ENCODE results near the gene CORO2A.

The CORO2A gene

DNA sequence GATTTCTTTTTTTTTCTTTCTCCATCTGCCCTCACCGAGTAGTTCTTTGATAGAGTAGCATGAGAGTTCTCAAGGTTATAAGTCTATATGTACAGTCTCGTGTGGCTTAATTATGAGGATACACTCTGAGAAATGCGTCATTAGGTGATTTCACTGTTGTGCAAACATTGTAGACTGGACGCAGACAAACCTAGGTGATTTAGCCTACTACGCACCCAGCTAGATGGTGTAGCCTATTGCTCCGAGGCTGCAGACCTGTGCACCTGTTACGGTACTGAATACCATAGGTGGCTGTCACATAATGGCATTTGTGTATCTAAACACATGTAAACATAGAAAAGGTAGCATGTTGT is 26.9 kb upstream of the CORO2A start:
- no peak for DNase-seq (ENCODE audit: low read depth)

DNA sequence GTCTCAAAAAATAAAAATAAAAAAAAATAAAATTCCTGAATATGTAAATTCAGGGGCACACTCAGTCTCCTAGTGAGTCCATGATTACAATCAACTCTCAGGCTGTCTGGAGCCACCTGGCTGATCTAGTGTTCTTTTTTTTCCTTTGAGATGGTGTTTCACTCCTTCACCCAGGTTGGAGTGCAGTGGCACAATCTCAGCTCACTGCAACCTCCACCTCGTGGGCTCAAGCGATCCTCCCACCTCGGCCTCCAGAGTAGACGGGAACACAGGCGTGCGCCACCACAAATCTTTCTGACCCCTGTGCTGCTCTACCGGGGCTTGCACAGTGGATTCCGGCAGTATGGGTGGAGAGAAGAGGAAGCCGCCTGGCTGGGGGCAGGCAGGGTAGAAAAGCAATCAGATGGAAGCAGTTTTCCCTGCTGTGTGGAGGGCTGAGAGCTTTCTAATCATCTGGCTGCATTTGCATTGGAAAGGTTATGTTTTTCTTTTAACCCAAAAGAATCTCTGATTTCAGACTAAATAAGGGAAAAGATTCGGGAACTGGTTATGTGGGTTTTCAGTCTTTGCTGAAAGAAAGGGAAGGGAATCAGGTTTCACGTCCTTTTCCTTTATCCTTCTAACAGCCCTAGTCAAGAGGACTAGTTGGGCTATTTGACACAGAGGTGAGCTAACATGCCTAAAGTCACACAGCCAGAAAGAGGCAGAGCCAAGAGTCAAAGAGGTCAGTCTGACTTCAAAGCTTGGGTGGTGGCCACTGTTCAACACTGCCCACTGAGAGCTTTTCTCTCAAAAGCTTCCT is 26.3 kb upstream of the CORO2A start:
- no peak for DNase-seq (ENCODE audit: low read depth)

DNA sequence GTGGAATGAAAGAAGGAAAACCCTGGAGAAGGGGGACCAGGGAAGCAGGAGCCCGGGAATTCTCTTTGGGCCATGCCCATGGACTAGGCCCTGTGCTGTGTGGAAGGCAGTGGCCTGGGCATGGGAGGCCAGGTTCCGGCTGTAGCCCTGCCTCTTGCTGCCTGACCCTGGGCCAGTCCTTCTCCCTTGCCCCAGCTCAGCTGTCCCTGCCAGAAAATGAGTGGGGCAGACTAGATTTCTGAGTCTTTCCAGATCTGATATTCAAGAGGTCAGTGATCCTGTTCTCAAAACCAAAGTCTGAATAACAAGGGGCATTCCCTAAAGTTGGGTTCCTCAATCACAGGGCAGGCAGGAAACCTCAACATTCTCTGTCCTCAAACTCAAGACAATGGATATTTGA is 24.8 kb upstream of the CORO2A start:
- DNase-seq (ENCODE audit: low read depth) = no peak

DNA sequence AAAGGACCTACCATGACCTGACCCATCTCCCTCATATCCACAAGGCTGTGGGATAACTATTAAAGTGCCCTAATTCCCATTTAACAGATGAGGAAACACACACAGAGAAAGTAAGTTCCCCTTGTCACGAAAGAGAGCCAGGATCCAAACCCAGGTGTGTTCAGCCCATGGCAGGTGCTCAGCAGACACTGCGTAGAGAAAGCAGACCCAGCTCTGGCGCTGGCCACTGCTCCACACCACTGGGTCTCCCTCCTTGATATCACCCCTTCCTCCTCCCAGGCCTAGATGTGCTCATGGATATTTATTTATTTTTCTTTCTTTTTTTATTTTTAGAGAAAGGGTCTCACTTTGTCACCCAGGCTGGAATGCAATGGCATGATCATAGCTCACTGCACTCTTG is 24.0 kb upstream of the CORO2A start:
- DNase-seq (ENCODE audit: low read depth) = no peak

DNA sequence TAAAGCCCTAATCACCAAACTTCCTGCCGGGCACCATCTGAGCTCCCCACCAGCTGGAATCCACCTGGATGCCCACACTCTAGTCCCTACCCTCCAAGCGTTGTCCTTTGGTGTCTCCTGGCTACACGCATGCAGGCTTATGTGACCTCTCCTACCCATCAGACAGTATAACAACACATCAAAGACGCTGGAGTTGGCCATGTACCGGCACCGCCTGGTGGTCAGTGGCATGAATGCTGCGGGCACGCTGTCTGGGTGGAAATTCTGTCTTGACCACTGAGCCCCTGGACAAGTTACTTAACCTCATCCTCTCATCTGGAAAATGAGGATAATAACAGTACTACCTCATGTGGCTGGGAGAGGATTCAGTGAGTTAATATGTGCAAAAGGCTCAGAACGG is 23.4 kb upstream of the CORO2A start:
- no peak for DNase-seq (ENCODE audit: low read depth)

DNA sequence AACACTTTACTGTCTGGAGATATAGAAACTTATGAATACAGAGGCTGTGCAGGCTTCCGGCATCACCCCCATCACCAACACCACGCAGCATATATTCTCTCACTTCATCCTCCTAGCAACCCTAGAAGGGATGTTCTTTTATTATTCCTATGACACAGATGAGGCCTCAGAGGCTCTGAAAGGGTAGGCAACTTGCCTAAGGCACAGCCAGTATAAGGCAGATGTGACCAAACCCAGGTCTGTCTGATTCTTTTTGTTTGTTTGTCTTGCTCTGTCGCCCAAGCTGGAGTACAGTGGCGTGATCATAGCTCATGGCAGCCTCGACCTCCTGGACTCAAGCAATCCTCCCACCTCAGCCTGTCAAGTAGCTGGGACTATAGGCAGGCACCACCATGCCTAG is 22.8 kb upstream of the CORO2A start:
- DNase-seq (ENCODE audit: low read depth) = no peak

DNA sequence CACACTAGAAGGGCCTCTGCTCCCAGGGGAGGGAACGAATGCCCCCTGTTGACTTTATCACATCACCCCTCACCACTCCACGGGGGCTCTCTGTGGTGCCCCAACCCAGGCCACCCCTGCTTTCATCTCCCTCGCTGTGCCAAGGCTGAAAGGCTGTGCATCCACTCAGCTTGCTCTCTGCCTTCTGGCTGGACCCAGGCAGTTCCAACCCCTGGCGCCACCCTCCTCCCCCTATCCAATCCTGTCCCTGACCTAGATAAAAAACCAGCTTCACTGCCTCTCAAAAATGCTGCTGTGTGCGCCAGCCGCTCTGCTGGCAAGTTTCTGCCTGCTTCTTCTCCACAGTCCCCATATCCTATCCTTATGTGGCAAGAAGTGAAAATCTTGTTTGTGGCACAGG is 22.4 kb upstream of the CORO2A start:
- DNase-seq (ENCODE audit: low read depth) = no peak

DNA sequence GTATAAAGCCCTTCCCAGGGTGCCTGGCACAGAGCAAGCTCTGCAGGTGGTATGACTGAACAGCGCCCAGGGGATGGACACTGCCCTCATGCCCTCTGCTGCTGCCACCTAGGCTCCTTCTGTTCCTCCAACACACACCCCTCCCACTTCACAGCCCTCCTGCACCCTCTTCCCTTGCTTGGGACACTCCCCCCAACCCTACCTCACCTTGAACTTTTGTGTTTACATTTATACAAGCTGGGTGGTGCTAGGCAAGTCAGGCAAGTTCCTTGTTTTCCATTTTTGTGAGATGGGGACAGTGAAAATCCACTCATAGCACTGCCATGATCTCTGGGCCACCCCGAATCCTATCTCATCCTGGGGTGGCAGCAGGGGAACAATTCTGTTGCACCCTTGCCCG is 18.8 kb upstream of the CORO2A start:
- DNase-seq (ENCODE audit: low read depth) = no peak

DNA sequence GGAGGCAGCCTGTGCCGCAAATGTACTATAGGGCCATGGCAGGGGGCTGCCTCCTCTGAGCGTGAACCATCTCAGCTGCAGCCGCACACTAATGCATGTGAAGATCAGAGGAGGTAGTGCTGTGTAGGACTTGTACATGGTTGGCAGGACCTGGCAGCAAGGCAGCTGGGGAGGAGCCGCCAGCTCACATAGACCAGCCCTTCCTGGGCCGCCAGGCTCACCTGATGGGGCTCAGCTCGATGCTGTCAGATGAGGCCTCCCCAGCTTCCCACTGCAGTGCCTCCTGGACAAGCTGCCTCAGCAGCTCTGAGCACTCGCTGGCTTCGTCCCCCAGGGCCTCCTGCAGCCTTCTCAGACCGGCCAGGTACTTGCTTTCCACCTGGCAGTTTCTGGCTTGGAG is 18.0 kb upstream of the CORO2A start:
- DNase-seq (ENCODE audit: low read depth) = no peak

DNA sequence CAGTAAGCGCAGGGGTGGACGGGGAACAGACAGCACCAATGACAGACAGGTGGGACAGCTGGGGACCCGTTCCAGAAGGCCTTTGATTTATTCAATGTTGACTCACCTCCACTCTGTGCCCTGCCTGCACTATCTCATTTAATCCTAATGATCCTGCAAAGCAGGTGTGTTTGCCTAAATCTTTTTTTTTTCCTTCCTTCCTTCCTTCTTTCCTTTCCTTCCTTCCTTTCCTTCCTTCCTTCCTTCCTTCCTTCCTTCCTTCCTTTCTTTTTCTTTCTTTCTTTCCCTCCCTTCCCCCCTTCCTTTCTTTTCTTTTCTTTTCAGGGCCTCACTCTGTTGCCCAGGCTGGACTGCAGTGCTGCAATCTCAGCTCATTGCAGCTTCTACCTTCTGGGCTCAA is 17.1 kb upstream of the CORO2A start:
- DNase-seq (ENCODE audit: low read depth) = no peak

DNA sequence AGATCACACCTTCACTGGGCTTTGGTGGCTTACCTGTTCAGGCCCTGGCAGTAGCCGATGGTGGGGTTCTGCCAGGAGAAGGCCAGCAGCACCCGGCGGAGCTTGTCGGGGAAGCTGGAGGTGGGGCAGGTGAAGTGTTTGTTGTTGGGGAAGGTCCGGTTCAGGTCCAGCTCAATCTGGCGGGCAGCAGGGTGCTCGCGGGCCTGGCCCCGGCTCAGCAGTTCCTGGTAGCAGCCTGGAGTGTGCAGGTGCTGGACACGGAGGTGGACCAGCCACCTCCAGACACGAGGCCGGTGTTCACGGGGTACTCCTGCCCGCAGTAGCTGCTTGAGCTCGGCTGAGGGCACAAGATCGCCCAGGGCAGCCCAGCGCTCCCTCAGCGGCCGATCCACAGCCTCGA is 16.2 kb upstream of the CORO2A start:
- DNase-seq (ENCODE audit: low read depth) = no peak

DNA sequence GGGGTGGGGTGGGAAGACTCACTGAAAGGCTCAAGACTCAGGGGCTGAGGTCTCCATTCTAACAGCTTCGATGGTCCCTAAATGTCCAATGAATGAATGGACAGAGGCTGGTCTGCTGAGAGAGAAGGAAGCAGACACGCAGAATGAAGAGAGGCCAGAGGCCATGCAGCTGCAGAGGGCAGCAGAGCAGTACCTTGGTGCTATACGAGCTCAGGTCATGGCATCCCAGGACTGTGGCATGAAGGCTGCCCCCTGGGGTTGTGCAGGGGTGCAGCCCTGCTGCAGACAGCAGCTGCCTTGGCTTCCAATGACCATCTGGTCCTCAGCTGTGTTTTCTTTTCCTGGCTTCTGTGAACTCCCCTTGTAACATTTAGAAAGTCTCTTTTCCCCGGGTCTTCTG is 15.2 kb upstream of the CORO2A start:
- DNase-seq (ENCODE audit: low read depth) = no peak

DNA sequence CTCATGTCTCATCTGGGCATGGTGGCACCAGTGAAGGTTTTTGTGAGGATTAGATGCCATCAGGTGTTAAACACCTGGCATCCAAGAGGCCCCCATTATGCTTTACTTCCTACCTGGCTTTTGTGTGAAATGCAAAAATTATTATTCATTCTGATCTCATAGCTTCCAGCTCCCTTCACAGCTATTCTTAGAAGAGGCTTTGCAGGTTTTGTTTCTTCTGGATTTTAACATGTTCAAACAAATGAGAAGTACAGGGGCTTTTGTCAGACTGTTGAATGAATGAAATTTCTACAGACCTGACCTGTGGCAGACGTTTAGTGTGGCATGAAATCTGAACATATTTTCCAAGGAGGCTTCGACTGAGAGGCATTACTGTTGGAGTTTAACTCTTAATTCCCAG is 14.3 kb upstream of the CORO2A start:
- DNase-seq (ENCODE audit: low read depth) = no peak

DNA sequence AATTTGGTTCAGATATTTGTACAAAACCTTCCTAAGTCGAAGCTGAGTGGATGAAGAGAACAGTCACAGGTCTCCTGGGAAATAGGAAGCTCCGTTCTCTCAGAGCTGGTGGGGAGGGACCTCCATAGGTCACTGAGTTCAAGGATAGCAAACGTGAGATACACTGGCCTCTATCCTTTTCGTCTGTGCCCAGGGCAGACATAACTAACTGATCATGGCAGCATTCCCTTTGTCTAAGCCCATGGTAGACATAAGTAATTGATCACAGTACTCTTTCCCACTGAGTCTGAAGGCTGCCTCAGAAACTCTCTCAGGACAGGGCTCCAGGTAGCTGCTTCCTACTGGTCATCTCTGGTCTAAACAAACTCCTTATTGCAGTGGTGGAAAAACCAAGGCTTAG is 12.3 kb upstream of the CORO2A start:
- DNase-seq (ENCODE audit: low read depth) = no peak

DNA sequence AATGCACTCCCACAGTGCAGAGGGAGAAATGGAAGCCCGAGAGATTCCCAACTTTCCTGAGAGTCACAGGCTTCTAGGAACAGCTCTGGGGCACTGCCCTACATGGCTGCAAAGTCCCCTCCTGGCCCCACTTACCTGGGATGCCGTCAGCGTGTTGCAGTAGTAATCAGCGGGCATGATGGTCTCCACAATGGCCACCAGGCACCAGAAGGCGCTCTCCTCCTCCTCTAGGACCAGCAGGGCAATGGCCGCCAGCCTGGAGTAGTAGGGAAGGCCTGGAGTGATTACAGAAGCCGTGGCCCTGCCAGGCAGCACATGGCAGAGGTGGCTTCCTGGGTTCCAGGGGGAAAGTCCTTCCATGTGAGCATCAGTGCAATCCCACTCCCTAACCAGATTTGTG is 10.7 kb upstream of the CORO2A start:
- no peak for DNase-seq (ENCODE audit: low read depth)

DNA sequence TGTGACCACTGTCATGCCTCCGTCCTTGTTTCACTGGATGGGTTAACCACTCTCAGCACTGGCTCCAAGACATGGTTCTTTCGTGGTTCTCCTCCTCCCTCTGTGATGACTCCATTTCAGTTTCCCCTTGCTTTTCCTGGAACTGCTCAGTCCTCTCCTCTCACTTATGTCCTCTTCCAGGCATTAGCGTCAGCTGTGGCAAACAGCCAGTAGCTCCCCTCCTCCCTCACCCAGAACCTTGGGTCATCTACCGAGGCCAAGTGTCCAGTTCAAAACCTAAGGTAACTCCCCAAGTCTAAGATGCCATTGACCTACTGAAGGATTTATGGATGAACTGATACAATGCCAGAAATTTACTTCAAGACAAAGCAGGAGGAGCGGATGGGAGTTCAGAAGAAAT is 9.8 kb upstream of the CORO2A start:
- no peak for DNase-seq (ENCODE audit: low read depth)

DNA sequence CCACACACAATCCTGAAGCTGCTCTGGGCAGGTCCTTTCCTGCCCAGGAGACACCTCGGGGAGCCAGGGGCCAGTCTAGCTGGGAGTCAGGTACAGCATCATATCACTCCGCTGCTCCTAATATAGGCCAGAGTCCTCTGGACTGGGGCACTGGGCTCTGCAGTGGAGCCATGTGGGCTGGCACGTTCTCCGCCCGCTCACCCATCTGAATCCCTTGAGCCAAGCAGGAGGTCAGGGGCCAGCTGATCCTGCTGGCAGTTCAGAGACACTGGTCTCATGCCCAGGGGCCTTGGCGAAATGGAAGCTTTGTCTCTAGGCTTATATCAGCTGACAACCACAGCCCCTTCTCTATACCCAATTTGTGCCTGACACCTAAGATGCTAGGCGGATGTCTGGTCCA is 9.3 kb upstream of the CORO2A start:
- DNase-seq (ENCODE audit: low read depth) = no peak

DNA sequence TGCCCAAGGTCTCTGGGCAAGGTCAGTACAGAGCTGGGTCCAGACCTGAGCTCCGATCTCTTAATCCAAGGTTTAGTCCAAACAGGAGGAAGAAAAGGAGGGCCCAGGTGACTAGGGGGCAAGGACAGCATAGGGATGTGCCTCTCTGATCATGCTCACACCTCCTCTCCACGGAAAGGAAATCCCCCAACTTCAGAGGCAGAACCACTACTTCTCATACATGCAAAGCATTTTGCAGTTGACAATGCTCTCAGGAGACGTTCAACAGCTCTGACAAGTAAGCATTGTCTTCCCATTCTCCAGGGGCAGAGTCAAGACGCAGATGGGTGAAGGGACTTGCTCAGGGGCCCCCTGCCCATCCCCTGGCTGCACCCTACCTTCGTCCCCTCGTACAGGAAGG is 8.7 kb upstream of the CORO2A start:
- no peak for DNase-seq (ENCODE audit: low read depth)

DNA sequence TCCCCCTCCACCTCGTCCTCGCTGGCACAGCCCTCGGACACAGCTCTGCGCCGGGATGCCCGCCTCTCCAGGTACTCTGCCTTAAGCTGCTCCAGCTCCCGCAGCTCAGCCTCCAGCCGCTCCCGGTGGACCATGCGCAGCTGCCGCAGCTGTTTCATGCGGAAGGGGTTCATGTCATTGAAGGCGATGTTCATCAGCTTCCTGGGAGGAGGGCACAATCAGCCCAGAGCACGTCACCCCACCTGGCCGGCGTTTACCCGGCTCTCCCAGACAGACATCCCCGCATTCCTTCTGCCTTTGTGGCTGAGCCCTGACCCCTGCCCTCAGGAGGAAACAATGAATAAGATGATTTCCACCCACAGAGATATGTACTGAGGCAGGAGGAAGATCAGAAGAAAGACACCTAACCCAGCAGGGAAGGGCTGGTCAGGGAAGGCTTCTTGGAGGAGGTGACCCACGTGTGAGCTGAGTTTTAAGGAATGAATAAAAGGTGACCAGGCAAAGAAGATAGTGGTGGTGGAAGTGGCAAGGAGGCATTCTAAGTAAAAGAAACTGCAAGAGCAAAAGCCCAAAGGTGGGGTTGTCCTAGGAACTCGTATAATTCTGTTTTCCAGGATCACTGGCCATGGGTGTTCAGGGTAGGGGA is 7.1 kb upstream of the CORO2A start:
- no peak for DNase-seq (ENCODE audit: low read depth)

DNA sequence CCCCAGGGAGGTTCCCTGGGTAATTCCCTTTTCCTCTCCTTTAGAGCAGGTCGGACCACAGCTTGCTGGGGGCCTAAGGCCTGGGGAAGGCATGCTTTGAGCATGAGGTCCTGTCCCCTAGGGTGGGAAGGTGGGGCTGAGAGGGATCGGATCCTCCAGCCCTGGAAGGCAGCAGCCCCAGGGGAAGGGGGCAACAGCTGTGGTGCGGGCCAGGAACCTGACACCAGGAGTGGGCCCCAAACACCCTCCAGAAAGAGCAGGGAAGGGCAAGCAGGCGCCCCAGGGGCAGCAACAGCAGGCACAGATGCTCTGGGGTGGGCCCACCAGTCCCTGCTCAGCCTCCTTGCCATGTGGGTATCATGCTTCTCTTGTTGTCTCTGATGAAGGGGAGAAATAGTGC is 3.2 kb upstream of the CORO2A start:
- no peak for DNase-seq (ENCODE audit: low read depth)

DNA sequence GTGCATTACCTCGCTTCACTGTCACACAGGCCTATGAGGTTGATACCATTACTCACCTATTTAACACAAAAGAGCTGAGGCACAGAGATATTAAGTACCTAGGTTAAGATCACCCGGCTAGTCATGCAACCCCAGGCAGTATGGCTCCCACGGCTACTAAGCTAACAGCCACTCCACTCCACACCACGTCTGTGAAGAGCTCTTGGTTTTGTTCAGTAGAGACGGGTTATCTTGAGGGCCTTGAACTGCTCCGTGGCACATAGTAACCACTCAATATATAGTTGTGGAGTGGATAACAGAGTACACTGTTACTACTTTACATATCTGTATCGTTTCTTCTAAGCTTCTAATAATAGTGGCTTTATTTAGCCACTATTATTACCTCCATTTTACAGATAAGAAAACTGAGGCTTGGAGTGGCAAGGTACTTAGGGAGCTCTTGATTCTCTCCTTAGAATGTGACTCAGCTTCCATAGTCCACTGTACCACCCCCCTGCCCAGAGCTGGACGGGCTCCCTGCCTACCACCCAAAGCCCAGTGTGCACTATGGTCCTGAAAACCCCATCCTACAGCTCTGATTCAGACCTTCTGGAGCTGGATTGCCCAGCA is 1.0 kb upstream of the CORO2A start:
- no peak for DNase-seq (ENCODE audit: low read depth)

DNA sequence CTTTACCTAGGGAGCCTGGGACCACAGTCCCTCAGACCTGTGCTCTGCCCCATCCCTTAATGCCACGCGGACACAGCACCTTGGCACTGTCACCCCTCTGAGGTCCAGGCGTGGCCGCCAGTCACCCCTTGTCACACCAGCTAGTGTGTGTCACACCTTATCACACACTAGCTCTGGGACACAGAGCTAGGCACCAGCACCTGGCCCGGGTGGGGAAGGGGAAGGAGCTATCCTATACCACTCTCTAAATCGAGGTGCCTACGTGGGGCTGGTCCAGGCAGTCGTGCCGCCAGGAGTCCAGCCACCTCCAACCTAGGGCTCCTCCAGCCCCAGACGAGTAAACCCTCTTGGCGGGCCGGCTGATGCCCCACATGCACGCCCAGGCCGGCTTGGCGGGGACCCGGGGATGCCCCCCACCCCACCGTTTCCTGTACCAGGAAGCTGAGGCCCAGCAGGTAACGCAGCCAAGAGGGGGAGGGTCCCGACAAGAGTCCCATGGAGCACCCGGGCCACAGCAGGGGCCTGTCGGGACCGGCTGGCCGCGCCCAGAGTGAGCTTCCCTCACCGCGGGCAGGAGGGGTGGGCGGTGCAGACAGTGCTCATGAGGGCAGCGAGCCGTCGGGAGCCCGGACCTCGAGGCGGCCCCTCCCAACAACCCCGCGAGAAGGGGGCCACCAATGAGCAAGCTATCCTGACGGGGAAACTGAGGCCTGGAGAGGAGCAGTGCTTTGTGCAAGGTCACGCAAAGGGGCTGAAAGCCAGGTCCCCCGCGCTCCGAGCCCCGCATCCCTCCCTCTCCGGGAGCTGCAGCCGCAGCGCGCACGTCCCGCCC is 550 bp downstream of the CORO2A start:
- no peak for DNase-seq (ENCODE audit: low read depth)

DNA sequence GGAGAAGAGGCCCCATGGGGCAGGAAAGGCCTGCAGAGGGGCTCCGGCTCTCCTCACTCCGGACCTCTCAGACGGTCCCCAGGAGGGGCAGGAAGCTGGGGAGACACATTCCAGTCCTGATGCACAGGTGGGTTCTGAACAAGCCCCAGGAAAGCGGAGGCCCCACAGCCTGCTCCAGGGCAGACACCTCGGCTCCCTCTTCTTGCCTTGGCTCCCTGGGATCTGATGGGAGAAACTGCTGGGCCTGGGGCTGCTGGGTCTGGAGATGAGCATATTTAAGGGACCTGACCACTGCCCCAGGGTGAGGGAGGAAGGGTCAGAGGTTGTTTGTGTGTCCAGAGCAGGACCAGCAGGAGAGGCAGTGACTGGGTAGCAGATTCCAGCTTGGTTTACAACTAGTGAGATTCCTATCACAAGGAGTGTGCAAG is 1.2 kb downstream of the CORO2A start:
- DNase-seq (ENCODE audit: low read depth) = no peak
